GM19452 (cell line): ENCODE results near the gene KCNS1.

Experiments used
- ATAC-seq: cut with Tn5 transposase; IDR thresholded peaks from one replicate; pipeline ENCODE4 v1.9.1; 2021; ENCODE audit not compliant: unreplicated experiment

Gene KCNS1

GRCh38 chr20:45052698-45053429 lies 48.1 kb downstream of the KCNS1 start:
- peak; percentile 78 for ATAC-seq

- no peak for ATAC-seq
Observed at GRCh38 chr20:45051204-45052060, 49.5 kb downstream of the KCNS1 start.

- ATAC-seq = no peak
Observed at GRCh38 chr20:45049904-45050471, 50.9 kb downstream of the KCNS1 start.

GRCh38 chr20:45049438-45049837 lies 51.5 kb downstream of the KCNS1 start:
- ATAC-seq = no peak

GRCh38 chr20:45047581-45048119 lies 53.3 kb downstream of the KCNS1 start:
- no peak for ATAC-seq

- no peak for ATAC-seq
Observed at GRCh38 chr20:45044601-45045000, 56.3 kb downstream of the KCNS1 start.

- no peak for ATAC-seq
Observed at GRCh38 chr20:45044084-45044573, 56.8 kb downstream of the KCNS1 start.

GRCh38 chr20:45042978-45043377 lies 57.9 kb downstream of the KCNS1 start:
- no peak for ATAC-seq
